HG02852 (cell line): Measurements from ENCODE around the gene FARP1.
A peak's percentile ranks its signal among the peaks of the same experiment; 100 is the strongest.

Experiments
- ATAC-seq: cut with Tn5 transposase; IDR thresholded peaks from one replicate; pipeline ENCODE4 v1.9.1; 2021; ENCODE audit warnings: mild to moderate bottlenecking, moderate library complexity; ENCODE audit not compliant: unreplicated experiment

The FARP1 gene

DNA sequence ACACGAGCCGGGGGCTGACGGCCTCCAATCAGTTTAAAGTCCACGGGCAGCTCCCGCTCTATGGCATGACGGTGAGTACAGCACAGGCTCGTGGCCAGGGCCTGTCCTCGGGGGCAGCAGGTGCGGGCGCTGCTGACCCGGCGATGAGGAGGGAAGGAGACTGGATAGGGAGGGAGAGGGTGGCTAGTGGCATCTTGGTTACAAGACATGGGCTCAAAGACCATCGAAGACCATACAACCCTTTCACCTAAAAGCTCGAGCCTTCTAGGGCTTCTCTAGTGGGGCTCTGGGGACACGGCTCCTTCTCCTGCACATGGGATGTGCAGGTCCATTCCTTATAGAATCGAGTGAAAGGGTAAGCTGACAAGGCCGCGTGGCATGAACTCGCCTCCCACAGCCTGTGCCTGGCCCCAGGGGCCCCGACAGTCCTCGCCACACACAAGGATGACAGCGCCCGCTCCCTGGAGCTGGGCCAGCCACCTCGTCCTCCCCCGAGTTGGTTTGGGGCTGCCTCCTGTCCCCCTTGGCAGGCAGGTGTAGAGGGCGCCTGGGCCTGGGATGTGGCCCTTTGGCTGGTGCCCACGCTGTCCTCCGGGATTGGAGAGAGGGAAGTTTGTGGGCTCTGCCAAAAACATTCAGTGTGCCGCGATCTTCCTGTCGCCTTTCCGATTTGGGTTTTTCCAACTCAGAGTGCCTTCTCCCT is 296.4 kb downstream of the FARP1 start:
- no peak for ATAC-seq

DNA sequence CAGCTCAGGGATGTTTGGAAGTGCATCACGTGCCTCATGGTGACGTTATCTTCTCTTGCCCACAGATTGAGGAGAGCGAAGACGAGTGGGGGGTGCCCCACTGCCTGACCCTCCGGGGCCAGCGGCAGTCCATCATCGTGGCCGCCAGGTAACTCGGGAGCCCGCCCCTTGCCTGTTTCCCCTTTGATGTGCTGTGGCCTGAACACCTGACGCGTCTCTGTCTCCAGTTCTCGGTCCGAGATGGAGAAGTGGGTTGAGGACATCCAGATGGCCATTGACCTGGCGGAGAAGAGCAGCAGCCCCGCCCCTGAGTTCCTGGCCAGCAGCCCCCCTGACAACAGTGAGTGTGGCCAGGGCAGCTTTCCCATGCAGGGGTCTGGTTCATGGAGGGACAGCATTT is 297.0 kb downstream of the FARP1 start:
- no peak for ATAC-seq

GRCh38 chr13:98440390-98441055 is 297.6 kb downstream of the FARP1 start:
- no peak for ATAC-seq

DNA sequence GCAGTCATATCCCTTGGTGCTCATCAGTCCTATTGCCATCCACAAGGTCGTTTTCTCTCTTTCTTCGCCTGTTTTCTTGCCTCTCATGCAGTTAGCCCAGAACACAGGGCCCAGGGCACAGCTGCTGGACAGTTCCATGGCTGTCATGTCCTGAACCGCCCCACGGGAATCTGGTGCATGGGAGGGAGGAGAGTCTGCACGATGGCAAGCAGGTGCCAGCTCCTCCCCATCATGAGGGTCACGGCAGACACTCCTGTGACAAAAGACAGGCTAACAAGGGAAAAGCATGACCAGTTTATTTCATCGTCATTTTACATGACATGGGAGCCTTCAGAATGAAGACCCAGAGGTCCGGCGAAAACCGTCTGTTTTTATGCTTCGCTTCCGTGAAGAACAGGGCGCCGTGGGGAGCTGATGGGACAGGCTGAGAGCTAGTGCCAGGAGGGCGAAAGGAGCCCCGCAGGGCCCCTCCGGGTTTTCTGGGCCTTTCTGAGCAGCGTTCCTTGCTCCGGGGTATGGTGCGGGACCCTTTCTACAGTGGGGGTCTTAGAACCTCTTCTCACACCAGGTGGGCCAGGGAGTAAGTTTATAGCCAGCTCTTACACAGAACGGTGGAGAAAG is 298.3 kb downstream of the FARP1 start:
- no peak for ATAC-seq

DNA sequence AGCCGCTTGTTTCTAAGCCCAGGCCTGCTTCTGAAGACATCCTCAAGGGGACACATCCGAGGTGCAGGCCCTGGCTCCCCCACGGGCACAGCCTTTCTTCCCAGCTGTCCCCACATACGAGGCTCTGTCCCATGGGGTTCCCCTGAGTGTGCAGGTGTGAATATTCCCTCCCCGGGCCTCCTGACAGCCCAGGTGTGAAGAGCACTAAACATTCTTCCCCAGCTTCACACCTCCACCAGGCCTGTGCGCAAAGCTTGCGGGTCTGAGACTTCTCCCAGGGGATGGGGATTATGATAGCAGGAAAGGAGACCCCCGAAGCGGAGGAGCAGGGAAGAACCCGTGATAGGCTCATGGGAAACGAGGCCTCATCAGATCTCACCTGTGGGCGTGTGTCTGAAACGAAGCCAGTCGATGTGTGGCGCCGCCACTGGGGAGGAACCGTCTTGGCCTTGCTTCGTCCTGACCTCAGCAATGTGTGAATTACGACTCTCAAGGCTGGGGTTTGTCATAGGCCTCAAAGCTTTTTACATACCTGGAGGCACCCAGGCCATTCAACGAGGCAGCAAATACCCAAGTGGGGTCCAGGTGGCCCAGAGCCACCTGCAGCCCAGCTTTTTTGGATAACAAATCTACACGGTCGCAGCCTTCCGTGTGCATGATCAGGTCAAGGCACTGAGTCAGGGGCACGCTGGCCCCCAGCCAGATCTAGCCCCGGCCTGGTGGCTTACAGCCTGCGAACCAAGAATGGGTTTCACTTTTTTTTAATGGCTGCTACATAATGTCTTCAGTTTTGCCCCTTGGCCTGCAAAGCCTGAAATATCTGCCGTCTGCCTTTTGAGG is 299.7 kb downstream of the FARP1 start:
- no peak for ATAC-seq

GRCh38 chr13:98443329-98443728 is 300.4 kb downstream of the FARP1 start:
- no peak for ATAC-seq

- ATAC-seq = no peak
Measured at GRCh38 chr13:98443800-98444325, 301.0 kb downstream of the FARP1 start.

GRCh38 chr13:98444381-98444780 is 301.5 kb downstream of the FARP1 start:
- ATAC-seq = no peak

DNA sequence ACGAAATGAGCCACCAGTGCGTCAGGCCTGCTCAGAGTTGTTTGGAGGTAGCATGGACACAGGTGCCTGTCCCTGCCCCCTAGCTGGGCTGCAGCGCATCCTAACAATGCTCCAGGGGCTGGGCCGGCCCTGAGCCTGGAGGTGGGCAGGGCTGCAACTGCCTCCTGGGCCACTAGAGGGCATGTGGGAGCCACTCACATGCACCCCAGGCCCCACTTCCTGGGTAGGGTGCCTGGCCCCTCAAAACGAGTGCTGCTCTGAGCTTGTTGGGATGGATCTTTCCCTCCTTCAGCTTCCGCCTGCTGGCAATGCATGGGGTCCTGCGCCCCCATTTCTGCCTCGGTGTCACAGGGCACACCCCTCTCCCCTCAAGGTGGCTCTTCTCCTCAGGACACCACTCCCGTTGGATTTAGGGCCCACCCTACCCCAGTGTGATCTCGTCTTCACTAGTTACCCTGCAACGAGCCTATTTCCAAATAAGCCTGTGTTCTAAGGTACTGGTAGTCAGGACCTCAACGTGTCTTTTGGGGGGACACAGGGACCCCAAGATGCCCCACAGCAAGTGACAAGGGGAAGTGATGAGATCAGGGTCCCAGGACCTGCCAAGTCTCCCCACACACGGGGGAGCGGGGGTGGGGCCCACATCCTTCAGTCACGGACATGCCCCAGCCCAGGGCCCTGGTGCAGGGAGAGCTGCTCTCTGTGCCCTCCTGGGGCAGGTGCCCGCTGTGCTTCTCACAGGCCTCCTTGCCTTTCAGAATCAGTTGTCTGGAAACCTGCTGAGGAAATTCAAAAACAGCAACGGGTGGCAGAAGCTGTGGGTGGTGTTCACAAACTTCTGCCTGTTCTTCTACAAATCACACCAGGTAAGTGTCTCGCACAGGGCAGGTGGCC is 302.7 kb downstream of the FARP1 start:
- peak; percentile 91 for ATAC-seq

- ATAC-seq = no peak
Measured at GRCh38 chr13:98446234-98446621, 303.3 kb downstream of the FARP1 start.

DNA sequence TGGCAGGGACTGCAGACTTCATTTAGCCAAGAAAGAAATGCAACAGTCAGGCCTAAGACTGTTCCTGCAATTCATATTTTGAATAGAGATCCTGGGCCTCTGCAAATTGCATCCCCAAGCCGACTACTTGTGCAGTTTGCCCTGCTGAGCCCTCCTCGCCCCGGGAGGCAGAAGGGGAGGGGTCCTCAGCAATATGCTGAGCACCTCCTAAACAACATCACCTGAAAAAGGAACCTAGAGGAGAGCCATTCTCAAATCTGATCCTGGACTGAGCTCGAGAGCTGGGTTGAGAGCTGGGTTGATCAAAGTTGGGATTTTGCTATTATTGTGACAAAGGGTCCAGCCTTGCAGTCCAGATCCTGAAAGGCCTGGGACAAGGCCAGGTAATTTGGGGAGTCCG is 304.2 kb downstream of the FARP1 start:
- no peak for ATAC-seq

DNA sequence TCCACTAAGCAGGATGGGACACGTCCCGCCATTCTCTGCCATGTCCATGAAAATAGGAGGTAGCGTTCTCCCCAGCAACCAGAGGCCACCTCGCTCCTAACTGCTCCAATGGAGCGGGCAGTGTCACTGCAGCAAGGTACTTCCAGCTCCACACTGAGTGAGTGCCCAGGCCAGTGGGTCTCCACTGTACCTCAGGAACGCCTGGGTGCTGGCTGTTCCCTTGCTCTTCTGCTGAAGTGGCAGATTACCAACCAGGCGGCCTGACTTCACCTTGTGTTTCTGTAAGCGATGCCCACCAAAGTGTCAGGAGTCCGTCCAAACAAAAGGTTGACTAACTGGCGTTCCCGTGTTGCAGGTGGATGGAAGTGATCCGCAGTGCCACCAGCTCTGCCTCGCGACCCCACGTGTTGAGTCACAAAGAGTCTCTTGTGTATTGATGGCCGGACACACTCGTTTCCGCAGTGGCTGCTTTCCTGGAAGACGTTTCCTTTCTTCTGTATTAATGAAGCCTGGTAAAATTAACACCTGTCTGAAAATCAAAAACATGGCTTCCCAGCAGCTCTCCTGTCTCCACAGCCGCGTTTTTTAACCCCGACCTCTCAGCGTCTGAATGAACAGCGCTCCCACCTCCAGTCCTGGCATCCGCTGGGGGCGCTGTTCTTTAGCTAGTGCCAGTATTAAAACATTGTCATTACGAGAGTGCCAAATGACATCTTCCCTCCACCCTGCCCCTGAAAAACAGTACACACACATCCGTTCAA is 305.2 kb downstream of the FARP1 start:
- no peak for ATAC-seq

GRCh38 chr13:98448642-98448928 is 305.7 kb downstream of the FARP1 start:
- no peak for ATAC-seq

GRCh38 chr13:98449273-98449672 is 306.4 kb downstream of the FARP1 start:
- ATAC-seq = no peak

GRCh38 chr13:98450026-98450425 is 307.1 kb downstream of the FARP1 start:
- ATAC-seq = no peak

DNA sequence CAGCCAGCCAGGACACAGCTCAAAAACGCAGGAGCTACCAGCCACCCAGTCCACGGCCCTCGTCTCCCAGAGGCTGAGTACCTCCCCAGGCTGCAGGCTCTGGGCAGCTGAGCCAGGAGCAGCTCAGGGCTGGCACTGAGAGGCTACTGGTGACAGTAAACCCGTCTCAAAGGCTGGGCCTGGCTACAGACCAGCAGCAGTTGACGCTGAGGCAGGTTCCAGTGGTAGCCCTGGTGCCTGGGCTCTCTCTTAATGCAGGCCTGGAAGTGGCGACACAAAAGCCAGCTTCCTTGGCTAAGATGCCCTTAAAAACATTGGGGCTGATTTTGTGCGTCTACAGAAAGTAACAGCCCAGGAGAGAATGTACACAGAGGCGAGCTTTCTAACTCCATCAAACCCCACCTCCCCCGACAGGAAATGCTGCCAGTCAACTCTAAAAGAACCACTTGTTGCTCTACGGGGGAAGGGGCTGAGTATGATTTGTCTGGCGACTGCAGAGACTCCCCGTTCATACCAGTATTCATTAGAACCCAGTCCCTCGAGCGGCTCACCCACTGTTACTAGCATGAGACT is 307.7 kb downstream of the FARP1 start:
- no peak for ATAC-seq

GRCh38 chr13:98451676-98452470 is 309.0 kb downstream of the FARP1 start:
- ATAC-seq = no peak
